ENCODE data around the gene C4orf36.

DNA sequence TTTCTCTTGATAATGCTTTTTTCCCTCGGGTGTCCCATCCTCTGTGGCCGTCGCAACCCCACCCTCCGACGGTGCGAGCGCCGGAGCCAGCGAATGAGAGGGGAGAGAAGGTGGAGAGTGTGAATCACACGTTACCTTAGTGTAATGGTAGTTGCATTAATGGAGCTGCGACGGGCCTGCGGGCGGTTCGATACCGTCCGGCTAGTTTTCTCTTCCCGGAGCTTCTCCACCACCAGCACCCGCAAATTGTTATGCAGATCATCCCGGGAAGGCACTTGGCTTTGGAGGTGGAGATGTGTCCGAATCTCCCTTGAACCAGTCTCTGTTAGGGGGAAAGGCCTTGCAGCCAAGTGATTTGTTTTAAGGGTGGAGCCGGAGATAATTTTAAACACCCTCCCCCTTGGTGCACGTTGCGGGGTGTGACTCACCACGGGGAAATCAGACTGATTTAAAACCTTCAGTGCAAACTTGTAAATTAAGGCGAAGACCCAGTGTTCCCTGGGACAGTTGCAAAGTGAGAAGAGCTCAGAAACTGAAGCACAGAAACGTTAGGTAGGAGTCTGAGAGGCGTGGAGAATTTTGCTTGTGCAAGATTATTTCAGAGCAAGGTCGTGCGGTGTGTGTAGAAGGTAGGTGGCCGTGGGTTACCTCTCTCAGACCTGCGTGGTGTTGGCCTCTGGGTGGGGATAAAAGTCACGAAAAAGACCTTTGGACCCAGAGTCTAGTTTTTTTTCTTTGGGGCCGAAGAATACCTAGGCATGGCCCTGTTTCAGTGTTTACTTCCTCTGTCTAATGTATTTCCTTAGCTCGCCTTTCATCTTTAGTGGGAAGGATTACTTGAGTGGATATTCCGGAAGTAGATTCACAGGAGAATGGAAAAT, 43.9 kb upstream of the C4orf36 start:
- no peak for TF ChIP-seq CTCF (IDR thresholded peaks at IDR 0.05; ENCODE audit: extremely low read depth in 1 of 2, insufficient read depth in 1 of 2, low read depth in 1 of 2, low read length in 2 of 2)
- TF ChIP-seq POLR2AphosphoS5 (IDR thresholded peaks at IDR 0.05; ENCODE audit: insufficient read depth, low read depth, low read length) = no peak
- peak; percentile 31 for TF ChIP-seq JUN (IDR thresholded peaks at IDR 0.05; ENCODE audit: borderline replicate concordance, insufficient read depth, insufficient read length, low read depth)
- TF ChIP-seq EZH2 (IDR thresholded peaks at IDR 0.05; ENCODE audit: borderline replicate concordance, low read depth, low read length, severe bottlenecking) = no peak
- peak; percentile 85 for TF ChIP-seq FOS (IDR thresholded peaks at IDR 0.05; ENCODE audit: borderline replicate concordance, insufficient read depth, low read length)
- no peak for TF ChIP-seq MYC (IDR thresholded peaks at IDR 0.05; ENCODE audit: low read depth, low read length)
- peak; percentile 26 for TF ChIP-seq POLR2A (IDR thresholded peaks at IDR 0.05; ENCODE audit: low read depth, low read length)
- TF ChIP-seq, protein P1, sequence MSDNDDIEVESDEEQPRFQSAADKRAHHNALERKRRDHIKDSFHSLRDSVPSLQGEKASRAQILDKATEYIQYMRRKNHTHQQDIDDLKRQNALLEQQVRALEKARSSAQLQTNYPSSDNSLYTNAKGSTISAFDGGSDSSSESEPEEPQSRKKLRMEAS (IDR thresholded peaks at IDR 0.05; ENCODE audit: insufficient read depth, insufficient read length) = peak; percentile 13
- TF ChIP-seq GATA2 (IDR thresholded peaks at IDR 0.05; ENCODE audit: insufficient read depth, insufficient read length, low read depth, low read length) = no peak
